ENCODE measurements around the gene KRT222. TPM values are rescaled to one million over a fixed set of nuclear protein-coding genes. Genes with fewer than 3 reads are reported as not detected.

Gene KRT222
- total and polyA plus RNA-seq, 2 of the 13 experiments (the other 11 are each of a cell fraction or from before 2014, with no cell fraction given), result not detected

GRCh38 chr17:40648384-40648968 is 16.5 kb downstream of the KRT222 start (continued):
- TF ChIP-seq ZNF790 (CRISPR knock-in tag; IDR thresholded peaks at IDR 0.05; ENCODE audit: borderline replicate concordance) (no peak), BORCS8-MEF2B (CRISPR knock-in tag; IDR thresholded peaks at IDR 0.05) (peak; percentile 30), LBX2 (CRISPR knock-in tag; IDR thresholded peaks at IDR 0.05; ENCODE audit: borderline replicate concordance) (0 out of 2 replicates have a peak, but pooled peaks have one; percentile 2), TSC22D2 (CRISPR knock-in tag; IDR thresholded peaks at IDR 0.05; ENCODE audit: borderline replicate concordance) (no peak), ERF (CRISPR knock-in tag; IDR thresholded peaks at IDR 0.05) (0 out of 2 replicates have a peak, but pooled peaks have one; percentile 59), KLF15 (CRISPR knock-in tag; IDR thresholded peaks at IDR 0.05; ENCODE audit: borderline replicate concordance) (0 out of 2 replicates have a peak, but pooled peaks have one; percentile 3), ARID4A (CRISPR knock-in tag; IDR thresholded peaks at IDR 0.05; ENCODE audit: borderline replicate concordance) (peak; percentile 22), MAZ (IDR thresholded peaks at IDR 0.05; ENCODE audit: borderline replicate concordance, low read depth, low read length) (no peak), MAZ (CRISPR knock-in tag; IDR thresholded peaks at IDR 0.05; ENCODE audit: low read depth) (0 out of 2 replicates have a peak, but pooled peaks have one; percentile 16), ZNF546 (CRISPR knock-in tag; conservative IDR thresholded peaks at IDR 0.05) (no peak; the same call in 1 of the 2 replicates), ZSCAN31 (CRISPR knock-in tag; IDR thresholded peaks at IDR 0.05; ENCODE audit: low read depth) (peak; percentile 3; the same call in 1 of the 2 replicates), ELF3 (CRISPR knock-in tag; IDR thresholded peaks at IDR 0.05) (0 out of 2 replicates have a peak, but pooled peaks have one; percentile 8), FLYWCH1 (CRISPR knock-in tag; IDR thresholded peaks at IDR 0.05) (0 out of 2 replicates have a peak, but pooled peaks have one; percentile 16), ZBTB46 (CRISPR knock-in tag; IDR thresholded peaks at IDR 0.05; ENCODE audit: borderline replicate concordance) (peak; percentile 80; the same call in 1 of the 2 replicates), ZNF543 (CRISPR knock-in tag; IDR thresholded peaks at IDR 0.05) (0 out of 2 replicates have a peak, but pooled peaks have one; percentile 62), ZNF30 (CRISPR knock-in tag; IDR thresholded peaks at IDR 0.05) (peak; percentile 28; the same call in 1 of the 2 replicates), ZNF280B (CRISPR knock-in tag; IDR thresholded peaks at IDR 0.05; ENCODE audit: borderline replicate concordance) (peak; percentile 9; the same call in 1 of the 2 replicates), IKZF5 (CRISPR knock-in tag; IDR thresholded peaks at IDR 0.05) (peak; percentile 1; the same call in 1 of the 2 replicates), KLF16 (CRISPR knock-in tag; IDR thresholded peaks at IDR 0.05) (no peak)

All from HepG2 (cell line).